Esophagus squamous epithelium (tissue), 5 donors: ENCODE measurements around the gene CYB5R4. TPM values are rescaled to one million over a fixed set of nuclear protein-coding genes. Genes with fewer than 3 reads are reported as not detected.

Source experiments
- DNase-seq: peaks from one replicate; lab custom pipeline; 2025; lab: John Stamatoyannopoulos, UW
- H3K27ac ChIP-seq, 4 donors: fragments of 200-600 bp; sonication (generic); one replicate each; pipeline ENCODE4 v1.5.1; 2016 to 2019; ENCODE audit warnings: mild to moderate bottlenecking in 1 of 4
- H3K27me3 ChIP-seq, 4 donors: fragments of 200-600 bp; sonication (generic); 1 replicate in 3 of 4; 2 replicates in 1 of 4; pipeline versions ENCODE4 v1.5.1 to v1.6.0; 2017 to 2021; ENCODE audit warnings: antibody characterized with exemption in 1 of 4
- H3K36me3 ChIP-seq, 3 donors: fragments of 200-600 bp; sonication (generic); one replicate each; pipeline ENCODE4 v1.5.1; 2016 to 2019
- H3K4me1 ChIP-seq, 3 donors: fragments of 200-600 bp; sonication (generic); one replicate each; pipeline ENCODE4 v1.5.1; 2017 to 2019
- H3K4me3 ChIP-seq, 4 donors: fragments of 200-600 bp; sonication (generic); 1 replicate in 3 of 4; 2 replicates in 1 of 4; pipeline ENCODE4 v1.5.1; 2016 to 2019; ENCODE audit warnings: mild to moderate bottlenecking in 2 of 4, moderate library complexity in 1 of 4
- H3K9me3 ChIP-seq, 3 donors: fragments of 200-600 bp; sonication (generic); one replicate each; pipeline ENCODE4 v1.5.1; 2016 to 2019
- CTCF ChIP-seq, 6 experiments: fragments of 450-650 bp in 4 of 6; fragments of 200-600 bp in 2 of 6; sonication (generic) in 2 of 6; IDR thresholded peaks; one replicate each; pipeline ENCODE4 v1.5.1; 2016 to 2019; ENCODE audit warnings: antibody characterized with exemption in 6 of 6, mild to moderate bottlenecking in 4 of 6, moderate library complexity in 4 of 6
- POLR2A ChIP-seq, 4 donors: fragments of 450-650 bp; IDR thresholded peaks; one replicate each; pipeline ENCODE4 v1.6.1; 2017; ENCODE audit warnings: antibody characterized with exemption in 4 of 4, mild to moderate bottlenecking in 4 of 4, moderate library complexity in 3 of 4
- WGBS, 2 donors: methylation state at CpG; one replicate each; pipeline ENCODE4 v1.1.5; 2018; 5-methylcytosine and 5-hydroxymethylcytosine counted together
- intact Hi-C: fragments of 100-400 bp; cut with DNase I; formaldehyde crosslinking; loops from one replicate; pipeline ENCODE4 v1.15.0; 2022
- total RNA-seq, 4 donors: library from RNA; depleted of rRNA; stranded (reverse); fragments of >200 nt; gene quantifications; one replicate each; pipeline ENCODE4 v1.1.0, GENCODE V29; 2016
- donor health status: DM: yes; HTN: yes; CAD: no.

CYB5R4 gene
- total RNA-seq, 4 donors from 2014 or later = 9.2 to 32.7 (median 14.2) TPM

- H3K27ac ChIP-seq = peak within 1 kb of the TSS in 1 of 4 donors; percentile 10
Observed at GRCh38 chr6:83853178-83854000, 6.1 kb upstream of the CYB5R4 start, which contains the start of gene RIPPLY2. Gene RIPPLY2 (plus strand): TSS chr6:83853360. CDS start chr6:83853417, 57 bp downstream.

DNA sequence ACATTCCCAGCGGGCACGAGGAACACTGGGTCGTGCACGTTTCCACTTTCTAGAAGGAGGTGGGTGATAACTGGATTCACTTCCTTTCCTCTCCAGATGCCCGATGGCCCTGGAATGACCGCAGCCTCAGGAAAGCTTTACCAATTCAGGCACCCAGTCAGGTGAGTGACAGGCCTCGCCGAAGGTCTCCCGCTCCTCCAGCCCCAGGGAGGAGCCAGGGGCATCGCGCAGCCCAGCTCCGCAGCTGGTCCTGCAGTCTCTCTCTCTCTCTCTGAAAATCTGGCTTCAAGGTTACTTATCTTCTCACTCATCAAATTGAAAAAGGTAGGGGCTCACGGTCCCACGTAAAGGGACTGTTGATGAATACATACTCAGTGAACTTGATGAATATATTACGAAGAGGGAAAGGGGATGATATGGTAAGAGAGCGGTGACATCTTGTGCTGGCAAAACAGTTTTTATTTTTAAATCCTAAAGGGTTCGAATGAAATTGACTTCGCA lies 5.4 kb upstream of the CYB5R4 start:
- no peak for TF ChIP-seq CTCF (IDR thresholded peaks at IDR 0.05)
- no peak for TF ChIP-seq POLR2A (IDR thresholded peaks at IDR 0.05)
- Histone ChIP-seq H3K9me3 (no peaks in the 10 kb centered on the region), H3K27ac (peak overlapping the region in 1 of 4 donors; percentile 10), H3K36me3 (no peaks in the 10 kb centered on the region), H3K4me3 (peak overlapping the region; percentile 29 to 66 (median 50)), H3K27me3 (peaks cover 0 to 49% (median 0%) of the 10 kb centered on the region in 4 donors), H3K4me1 (peaks cover 11 to 24% (median 16%) of the 10 kb centered on the region in 3 donors)
- DNase-seq = no peak
- intact Hi-C loops = no loop called here
- WGBS, 2 donors = 13 to 14% methylated on average over 13 to 17 of the region's 18 CpGs

More at GRCh38 chr6:83853178-83854000, 6.1 kb upstream of the CYB5R4 start, which contains the start of gene RIPPLY2:
- Histone ChIP-seq H3K36me3 (no peaks in the 10 kb centered on the region), H3K4me1 (peaks cover 11 to 19% (median 11%) of the 10 kb centered on the region in 3 donors), H3K9me3 (no peaks in the 10 kb centered on the region), H3K27me3 (peaks cover 0 to 49% (median 0%) of the 10 kb centered on the region in 4 donors), H3K4me3 (peak within 1 kb of the TSS; percentile 29 to 66 (median 50))
- no peak for TF ChIP-seq POLR2A (IDR thresholded peaks at IDR 0.05)
- no peak for TF ChIP-seq CTCF (IDR thresholded peaks at IDR 0.05)
- no peak for DNase-seq
- intact Hi-C loops = no loop called here
- whole genome bisulfite sequencing, 2 donors = 2 to 3% methylated on average over 10 to 34 of the region's 81 CpGs

GRCh38 chr6:83854766-83855165 lies 4.7 kb upstream of the CYB5R4 start:
- Histone ChIP-seq H3K4me1 (peaks cover 11 to 25% (median 17%) of the 10 kb centered on the region in 3 donors), H3K36me3 (no peaks in the 10 kb centered on the region), H3K27ac (no peak overlapping the region), H3K4me3 (no peak overlapping the region), H3K9me3 (no peaks in the 10 kb centered on the region), H3K27me3 (peaks cover 0 to 49% (median 0%) of the 10 kb centered on the region in 4 donors)
- TF ChIP-seq POLR2A (IDR thresholded peaks at IDR 0.05) (no peak), CTCF (IDR thresholded peaks at IDR 0.05) (no peak)
- intact Hi-C loops = no loop called here
- no peak for DNase-seq
- WGBS, 2 donors = 57% methylated on average over 5 of the region's 5 CpGs

- intact Hi-C loops = no loop called here
- TF ChIP-seq POLR2A (IDR thresholded peaks at IDR 0.05) (no peak), CTCF (IDR thresholded peaks at IDR 0.05) (no peak)
- 22 to 25% methylated on average over 7 of the region's 7 CpGs for WGBS, 2 donors
Observed at GRCh38 chr6:83860359-83860755, 868 bp downstream of the CYB5R4 start.

More at GRCh38 chr6:83860359-83860755, 868 bp downstream of the CYB5R4 start:
- peak overlapping the region; percentile 76 to 96 (median 90) for H3K4me3 ChIP-seq
- peaks cover 0 to 23% (median 17%) of the 10 kb centered on the region in 3 donors for H3K4me1 ChIP-seq
- H3K36me3 ChIP-seq = peaks cover 0 to 14% (median under 1%) of the 10 kb centered on the region in 3 donors
- H3K27me3 ChIP-seq = peaks cover 0 to 5% (median 0%) of the 10 kb centered on the region in 4 donors
- no peaks in the 10 kb centered on the region for H3K9me3 ChIP-seq
- DNase-seq = no peak
- peak overlapping the region; percentile 91 to 94 (median 92) for H3K27ac ChIP-seq
